GM19463 (cell line): Measurements from ENCODE around the gene KCNQ2.
A peak's percentile ranks its signal among the peaks of the same experiment; 100 is the strongest.
"Not testable (repeated sequence)": the region's sequence is repeated elsewhere in the genome, so short reads cannot be mapped to it uniquely, and the experiment has no call there.

ENCODE experiments used
- ATAC-seq: cut with Tn5 transposase; IDR thresholded peaks from one replicate; pipeline ENCODE4 v1.9.1; 2021; ENCODE audit warnings: mild to moderate bottlenecking, moderate library complexity; ENCODE audit not compliant: unreplicated experiment

The KCNQ2 gene

DNA sequence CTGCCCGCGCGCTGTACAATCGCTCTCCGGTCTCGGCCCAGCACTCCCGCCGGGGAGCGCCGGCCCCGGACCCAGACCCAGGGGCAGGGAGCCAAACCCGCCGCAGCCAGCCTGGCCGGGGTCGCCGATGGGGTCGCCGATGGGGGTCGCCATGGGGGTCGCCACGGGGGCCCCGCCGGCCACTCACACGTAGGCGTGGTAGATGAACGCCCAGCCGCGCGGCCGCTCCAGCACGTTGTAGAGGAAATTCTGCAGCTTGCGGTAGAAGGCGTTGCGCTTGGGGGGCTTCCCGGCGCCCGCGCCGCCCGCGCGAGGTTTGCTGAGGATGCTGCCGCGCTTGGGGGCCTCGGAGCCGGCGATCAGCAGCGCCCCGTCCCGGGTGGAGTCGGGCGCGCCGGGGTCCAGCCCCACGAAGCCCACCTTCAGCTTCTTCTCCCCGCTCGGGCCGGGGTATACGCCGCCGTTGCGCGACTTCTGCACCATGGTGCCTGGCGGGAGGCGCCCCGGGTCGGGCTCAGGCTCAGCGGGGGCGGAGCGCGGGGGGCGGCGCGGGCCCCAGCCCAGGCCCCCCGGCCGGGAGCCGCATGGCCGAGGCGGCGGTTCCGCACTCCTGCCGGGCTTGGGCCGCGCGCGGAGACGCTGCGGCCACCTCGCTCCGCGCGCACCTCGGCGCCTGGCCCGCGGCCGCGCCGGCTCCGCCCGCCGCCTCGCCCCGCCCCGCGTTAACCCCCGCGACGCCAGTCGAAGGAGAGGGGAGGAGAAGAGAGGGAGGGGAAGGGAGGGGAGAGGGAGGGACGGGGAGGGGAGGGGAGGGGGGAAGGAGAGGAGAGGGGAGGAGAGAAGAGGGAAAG lies at the start of gene KCNQ2:
Gene KCNQ2, minus strand, starts transcription at position 675 of the 851 bp plus-strand sequence. Its CDS starts 192 bp downstream, at position 483.
- no peak for ATAC-seq

DNA sequence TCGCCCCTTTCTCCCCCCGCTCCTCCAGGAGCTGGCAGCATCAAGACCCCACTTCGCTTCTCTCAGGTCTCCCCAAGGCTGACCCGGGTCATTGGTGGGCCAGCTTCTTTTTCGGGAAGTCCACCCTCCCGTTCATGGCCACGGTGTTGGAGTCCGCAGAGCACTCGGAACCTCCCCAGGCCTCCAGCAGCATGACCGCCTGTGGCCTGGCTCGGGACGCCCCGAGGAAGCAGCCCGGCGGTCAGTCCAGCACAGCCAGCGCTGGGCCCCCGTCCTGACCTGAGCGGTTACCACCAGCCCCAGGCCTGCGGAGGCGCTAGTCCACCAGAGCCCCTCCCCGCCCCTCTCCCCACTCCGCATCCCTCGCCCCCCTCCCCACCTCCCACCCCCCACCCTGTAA lies 49.1 kb upstream of the KCNQ2 start:
- ATAC-seq, result no peak

DNA sequence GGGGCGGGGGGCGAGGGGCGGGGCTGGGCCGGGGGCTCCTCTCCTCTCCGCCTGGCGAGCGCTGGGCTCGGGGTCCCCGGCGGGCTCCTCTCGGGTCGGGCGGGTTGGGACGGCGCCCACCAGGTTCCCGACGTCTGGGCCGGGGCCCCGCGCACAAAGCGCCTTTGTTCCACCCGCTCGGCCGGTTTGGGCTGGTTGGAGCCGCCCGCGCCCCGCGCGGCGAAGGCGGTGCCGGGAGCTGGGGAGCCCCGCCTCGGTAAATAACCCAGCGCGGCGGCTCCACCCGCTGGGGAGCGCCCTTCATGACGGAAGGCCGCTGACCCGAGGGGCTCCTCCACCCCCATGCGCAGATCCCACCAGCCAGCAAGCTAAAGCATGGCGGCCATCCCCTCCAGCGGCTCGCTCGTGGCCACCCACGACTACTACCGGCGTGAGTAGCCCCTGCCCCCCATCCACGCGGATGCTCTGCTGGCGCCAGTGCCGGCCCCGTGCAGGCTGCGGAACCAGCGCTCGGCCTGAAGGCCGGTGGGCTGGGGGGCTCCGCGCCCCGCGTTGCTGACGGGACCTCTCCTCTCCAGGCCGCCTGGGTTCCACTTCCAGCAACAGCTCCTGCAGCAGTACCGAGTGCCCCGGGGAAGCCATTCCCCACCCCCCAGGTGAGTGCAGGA lies 48.6 kb upstream of the KCNQ2 start:
- peak; percentile 53 for ATAC-seq

DNA sequence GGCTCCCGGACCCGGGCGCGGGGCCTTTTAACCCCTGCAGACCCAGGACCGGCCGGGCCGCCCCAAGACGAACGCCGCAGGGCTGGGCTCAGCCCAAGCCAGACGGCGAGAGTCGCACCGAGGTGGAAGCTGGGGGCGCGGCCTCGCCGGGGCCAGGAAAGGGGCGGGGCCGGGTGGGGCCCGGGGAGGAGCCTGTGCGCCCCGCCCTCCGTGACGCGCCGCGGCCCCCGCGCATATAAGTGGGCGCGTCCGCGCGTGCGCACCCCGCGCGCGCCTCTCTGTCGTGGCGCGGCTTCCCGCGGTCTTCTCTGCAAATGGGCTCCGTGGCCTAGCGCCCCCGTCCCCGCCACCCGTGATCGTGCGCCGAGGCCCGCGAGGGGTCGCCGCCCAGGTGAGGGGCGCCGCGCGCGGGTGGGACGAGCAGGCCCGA lies 48.1 kb upstream of the KCNQ2 start, which contains the start of gene PPDPF:
Gene PPDPF, plus strand, starts transcription at position 262 of the 430 bp plus-strand sequence. CDS start 544 bp downstream, outside the sequence.
- peak; percentile 62 for ATAC-seq

DNA sequence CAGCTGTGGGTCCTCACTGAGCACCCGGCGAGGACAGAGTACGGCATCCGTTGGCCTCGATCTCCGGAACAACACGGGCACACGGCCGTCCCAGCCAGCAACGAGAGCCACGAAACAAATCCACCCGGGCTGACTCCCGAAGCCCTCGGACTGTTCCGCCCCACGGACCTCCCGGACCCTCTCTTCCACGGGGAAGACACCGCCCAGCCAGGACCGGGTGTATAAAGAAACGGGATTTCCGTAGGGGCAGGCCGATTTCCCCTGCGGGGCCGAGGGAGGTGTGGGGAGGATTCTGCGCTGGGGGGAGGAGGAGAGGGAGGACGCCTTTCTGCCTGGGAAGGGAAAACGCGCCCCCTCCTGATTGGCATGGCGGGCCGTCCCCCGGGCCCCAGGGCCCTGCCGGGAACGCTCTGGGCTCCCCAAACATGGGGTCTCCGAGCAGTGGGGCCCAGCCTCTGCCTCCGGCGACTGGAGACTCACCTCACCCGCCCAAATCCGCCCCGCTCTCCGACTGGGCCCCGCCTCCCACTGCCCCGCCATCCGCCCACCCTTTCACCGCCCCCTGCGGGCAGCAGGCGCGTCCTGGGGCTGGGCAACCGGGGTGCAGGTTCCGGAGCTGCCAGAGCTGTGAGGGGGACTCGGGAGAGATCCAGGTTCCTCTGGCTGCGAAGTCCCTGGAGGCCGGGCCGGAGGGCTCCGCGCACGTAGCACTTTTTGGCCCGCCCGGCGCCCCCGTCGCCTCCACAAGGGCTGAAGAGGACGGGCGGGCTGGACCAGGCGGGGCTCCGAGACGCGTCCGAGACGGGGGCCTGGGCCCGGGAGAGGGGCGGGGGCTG lies 47.4 kb upstream of the KCNQ2 start:
- ATAC-seq, result peak; percentile 43

DNA sequence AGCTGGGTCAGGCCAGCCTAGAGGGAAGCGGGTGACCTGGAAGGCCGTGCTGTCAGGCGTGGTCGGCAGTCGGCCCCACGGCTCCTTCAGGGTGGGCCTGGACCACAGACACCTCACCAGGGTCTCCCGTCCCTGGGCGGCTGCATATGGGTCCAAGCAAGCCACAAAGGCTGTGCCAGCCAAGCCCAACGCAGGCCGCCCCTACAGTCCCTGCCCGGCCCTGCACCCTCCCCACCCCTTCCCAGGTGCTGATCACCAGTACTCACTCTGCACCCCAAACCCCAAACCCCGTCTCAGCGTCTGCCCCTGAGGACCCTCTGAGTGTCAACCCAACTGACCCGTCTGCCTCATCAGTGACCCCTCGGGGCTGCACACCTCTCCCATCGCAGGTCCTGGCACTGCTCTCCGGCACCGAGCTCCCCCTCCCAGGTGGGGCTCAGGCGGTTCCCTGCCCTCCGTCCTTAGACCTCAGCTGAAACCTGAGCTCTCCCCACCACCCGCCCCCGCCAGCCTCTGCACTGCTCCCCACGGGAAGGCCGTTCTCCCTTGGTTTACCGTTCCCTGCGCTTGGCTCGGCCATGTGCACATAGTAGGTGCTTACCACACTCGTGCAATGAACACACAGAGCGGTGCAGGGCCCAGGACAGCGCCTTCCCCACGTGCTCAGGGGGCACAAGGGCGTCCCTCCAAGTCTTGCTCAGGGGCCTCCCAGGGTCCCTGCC lies 46.7 kb upstream of the KCNQ2 start:
- no peak for ATAC-seq

DNA sequence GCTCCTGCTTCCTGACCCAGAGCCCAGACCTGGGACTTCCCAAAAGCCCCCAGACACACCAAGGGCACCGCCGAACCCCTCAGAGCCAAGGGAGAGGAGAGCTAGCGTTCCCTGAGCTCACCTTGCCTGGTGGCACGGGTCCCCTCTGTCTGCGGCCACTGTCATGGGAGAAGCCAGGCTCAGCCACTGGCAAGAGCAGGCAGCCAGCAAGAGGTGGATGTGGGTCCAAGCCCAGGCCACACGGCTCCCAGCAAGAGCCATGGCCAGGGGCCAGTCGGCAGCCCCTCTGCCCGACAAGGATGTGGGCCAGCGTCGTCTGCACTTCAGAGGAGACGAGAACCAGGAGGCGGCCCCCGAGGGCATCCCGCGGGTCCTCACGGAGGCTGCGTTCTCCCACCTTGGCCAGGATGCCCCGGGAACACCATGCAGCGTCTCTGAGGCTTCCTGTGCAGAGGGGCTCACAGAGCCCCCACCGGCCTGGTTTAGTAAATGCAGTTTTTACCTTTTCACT lies 46.0 kb upstream of the KCNQ2 start:
- no peak for ATAC-seq

DNA sequence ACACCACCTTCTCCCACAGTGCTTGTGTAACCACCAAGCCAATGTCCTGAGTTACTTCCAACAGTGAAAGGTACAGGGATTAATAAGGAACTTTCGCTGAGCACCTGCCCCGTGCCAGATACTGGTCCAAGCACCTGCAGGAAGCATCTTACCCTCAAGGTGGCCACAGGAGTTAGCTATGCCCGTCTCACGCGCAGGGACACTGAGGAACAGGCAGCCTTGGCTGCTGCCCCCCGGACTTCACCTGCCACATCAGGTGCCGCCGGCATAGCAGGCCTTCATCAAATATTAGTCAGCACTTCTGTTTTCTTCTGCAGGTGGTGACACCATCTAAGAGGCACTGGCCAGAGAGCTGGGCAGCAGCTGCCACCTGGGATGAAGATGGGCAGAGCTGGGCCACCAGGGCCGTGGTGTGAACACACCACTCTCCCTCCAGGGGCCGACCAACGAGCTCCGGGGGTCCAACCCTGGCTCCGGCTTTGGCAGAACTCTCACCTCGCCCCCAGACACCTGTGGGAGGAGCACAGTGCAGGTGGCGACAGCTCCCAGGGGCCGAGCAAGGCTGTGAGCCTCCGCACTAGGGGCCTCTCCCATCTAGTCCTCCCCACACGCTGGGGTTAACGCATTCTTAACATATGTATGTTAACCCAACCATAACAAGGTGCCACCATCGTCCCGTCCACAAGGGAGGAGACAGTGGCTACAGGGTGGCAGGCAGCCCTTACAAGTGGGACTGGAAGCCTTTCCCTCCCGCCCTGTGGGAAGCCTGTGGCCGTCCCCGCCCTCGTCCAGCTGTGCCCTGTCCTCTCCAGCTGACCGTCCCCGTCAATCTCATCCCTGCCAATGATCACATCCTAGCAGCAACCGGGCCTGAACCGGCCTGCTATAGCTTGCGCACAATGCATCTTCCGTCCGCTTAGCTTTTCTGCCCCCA lies 45.2 kb upstream of the KCNQ2 start:
- ATAC-seq, result no peak

DNA sequence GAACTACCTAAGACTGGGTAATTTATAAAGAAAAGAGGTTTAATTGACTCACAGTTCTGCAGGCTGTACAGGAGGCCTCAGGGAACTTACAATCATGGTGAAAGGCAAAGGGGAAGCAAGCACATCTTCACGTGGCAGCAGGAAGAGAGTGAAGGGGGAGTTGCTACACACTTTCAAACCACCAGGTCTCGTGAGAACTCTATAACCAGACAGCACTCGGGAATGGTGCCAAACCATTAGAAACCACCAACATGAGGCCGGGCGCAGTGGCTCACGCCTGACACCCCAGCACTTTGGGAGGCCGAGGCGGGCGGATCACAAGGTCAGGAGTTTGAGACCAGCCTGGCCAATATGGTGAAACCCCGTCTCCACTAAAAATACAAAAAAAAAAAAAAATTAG lies 42.1 kb upstream of the KCNQ2 start:
- ATAC-seq, result not testable (repeated sequence)

DNA sequence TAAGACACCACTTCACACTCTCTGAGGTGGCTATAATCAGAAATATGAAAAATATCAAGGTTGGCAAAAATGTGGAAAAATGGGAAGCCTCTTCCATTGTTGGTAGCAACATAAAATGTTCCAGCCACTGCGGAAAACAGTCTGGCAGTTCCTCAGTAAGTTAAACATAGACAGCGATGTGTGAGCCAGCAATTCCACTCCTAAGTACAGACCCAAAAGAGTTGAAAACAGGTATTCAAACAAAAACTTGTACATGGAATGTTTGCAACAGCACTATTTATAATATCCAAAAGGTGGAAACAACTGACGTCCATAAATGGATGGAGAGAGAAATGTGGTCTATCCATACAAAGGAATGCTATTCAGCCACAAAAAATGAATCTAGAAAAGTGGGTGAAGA lies 40.8 kb upstream of the KCNQ2 start:
- ATAC-seq, result no peak

DNA sequence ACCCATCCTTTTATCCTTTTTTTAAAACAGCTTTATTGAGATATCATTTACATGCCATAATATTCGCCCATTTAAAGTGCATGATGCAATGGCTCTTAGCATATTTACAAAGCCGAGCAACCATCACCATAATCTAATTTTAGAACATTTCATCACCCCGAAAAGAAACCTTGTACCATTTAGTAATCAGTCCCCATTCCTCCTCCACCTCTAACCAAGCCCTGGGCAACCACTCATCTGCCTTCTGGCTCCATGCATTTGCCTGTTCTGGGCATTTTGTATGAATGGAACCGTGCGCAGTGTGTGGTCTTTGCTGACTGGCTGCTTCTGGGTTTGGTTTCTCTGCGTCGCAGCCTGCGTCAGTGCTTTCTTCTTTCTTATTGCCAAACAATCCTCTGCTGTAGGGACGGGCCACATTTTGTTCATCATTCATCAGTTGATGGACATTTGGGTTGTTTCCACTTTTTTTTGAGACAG lies 36.7 kb upstream of the KCNQ2 start:
- no peak for ATAC-seq

DNA sequence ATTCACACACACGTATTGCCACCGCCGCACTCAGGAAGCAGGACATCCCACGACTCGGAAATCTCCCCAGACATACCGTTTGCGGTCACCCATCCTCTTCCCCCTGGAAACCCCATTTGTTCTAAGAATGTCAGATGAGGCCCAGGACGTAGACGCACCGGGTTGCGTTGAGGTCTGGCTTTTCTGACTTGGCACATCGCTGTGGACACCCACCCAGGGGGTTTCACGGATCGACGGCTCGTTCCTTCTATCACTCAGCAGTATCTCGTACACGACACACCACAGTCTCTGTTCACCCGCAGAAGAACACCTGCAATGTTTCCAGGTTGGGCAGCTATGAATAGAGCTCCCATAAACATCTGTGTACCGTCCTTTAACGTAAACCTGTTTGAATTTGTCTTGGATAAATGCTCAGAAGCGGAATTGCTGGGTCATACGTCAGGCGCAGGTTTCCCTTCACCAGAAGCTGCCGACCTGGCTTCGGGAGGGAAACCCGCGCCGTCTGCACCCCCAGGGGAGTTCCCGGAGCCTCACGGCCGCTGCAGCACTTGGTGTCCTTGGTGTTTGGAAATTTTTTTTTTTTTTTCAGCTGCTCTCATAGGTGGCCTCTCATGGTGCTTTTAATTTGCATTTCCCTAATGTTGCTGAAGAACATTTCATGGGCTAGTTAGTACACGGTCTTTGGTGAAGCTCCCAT lies 35.8 kb upstream of the KCNQ2 start:
- ATAC-seq, result no peak

DNA sequence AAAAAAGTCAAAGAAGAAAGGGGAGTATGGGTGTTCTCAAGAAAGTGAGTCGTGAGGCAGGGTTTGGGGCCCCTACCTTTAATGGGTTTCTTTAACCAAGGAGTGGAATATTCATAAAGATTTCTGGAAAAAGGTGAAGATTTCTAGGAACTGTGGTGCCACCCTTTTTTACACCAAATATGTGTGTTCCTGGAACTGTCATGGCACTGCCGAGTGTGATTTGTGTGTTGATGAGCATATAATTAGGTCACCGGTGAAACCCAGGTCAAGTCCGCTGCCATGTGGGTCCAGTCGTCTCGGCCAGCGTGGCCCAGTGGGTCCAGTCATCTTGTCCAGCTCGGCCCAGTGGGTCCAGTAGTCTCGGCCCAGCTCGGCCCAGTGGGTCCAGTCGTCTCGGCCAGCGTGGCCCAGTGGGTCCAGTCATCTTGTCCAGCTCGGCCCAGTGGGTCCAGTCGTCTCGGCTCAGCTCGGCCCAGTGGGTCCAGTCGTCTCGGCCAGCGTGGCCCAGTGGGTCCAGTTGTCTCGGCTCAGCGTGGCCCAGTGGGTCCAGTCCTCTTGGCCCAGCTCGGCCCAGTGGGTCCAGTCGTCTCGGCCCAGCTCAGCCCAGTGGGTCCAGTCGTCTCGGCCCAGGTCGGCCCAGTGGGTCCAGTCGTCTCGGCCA lies 34.8 kb upstream of the KCNQ2 start:
- no peak for ATAC-seq

DNA sequence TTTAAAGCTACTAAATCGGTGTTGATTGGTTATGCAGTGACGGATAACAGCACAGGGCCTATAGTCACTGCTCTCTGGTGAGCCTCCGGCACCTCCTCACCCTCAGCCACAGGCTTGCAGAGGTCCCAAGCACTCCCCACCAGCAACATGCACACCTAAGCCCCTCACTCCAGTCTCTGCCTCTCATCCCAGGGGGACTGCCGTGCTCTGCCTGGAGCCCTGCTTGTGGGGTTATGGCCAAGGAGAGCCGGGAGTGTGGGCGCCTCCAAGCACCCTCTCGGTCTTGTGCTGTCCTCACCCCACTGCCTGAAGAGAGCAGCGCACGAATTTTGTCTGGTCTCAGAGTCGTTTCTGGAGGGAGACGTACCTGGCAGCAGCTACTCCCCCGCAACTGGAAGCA lies 33.3 kb upstream of the KCNQ2 start:
- no peak for ATAC-seq

DNA sequence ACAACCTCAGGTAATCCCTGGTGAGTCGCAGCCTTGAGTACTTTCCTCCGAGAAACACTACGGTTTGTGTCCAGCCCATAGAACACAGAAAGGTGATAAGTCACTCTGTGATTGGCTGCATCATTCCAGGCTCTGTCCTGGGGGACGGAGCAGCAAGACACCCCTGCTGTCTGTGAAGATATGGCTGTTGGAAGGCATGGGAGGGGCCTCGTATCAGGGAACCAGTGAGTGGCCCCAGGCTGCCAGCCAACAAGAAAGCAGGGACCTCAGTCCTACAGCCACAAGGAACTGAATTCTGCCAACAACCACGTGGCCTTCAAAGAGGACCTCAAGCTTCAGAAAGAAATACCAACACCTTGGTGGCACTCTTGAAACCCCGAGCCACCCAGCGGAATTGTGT lies 32.8 kb upstream of the KCNQ2 start:
- ATAC-seq, result no peak

DNA sequence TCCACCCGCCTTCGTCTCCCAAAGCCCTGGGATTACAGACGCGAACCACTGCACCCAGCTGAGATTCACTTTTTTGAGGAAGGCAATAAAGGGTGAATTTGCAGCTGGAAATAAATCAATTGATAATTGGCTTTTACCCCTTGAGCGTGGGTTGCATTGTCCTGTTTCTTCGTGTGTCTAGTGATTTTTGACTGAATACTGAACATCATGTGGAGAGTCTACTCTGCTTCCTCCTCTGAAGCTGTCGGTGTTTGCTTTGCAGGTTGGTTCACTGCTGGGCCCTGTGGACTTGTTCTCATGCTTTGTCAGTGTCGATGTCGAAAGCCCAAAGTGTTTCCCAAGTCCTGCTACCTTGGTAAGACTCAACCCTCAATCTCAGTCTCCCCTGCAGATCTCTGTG lies 32.2 kb upstream of the KCNQ2 start:
- ATAC-seq, result no peak

DNA sequence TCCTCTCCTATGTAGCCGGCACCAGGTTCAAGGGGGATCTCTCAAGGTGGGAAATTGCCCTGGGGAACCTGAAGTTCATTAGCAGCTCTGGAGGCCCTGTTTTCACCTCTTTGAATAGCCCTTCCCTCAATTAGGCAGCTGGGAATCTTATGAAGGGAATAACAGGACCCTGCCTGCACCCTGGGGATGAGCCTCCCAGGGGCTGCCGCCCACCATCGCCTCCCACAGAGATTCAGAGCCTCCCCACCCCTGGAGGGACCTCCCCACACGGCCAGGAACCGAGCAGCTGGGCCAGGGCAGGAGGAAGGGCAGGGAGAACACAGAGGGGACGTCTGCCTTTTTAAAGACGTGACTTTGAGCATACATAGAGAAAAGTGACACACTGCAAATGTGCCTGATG lies 31.1 kb upstream of the KCNQ2 start:
- ATAC-seq, result no peak

DNA sequence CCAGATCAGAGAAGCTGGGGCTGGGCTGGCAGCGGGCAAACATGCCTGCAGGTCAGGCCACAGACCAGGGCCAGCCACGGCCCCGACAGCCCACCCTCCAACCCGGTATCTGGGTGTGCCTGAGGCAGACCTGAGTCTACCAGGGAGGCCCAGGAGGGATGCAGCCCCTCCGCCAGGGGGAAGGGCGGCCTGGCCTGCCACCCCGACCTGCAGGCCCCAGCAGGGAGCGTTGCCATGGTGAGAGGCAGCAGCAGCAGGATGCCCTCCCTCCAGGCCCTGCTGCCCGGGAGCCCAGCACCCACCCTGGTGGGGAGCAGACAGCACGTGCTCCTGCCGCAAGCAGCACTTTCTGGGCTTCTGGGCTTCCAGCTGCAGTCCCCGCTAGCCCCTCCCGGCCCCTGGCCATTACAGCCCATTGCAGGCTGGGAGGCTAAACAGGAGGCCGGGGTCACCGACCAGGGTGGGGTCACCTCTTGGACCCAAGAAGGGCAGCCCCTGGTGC lies 30.3 kb upstream of the KCNQ2 start:
- no peak for ATAC-seq
